Myometrial cell (primary cell): Measurements from ENCODE around the gene BRCA1. TPM values are rescaled to one million over a fixed set of nuclear protein-coding genes. Genes with fewer than 3 reads are reported as not detected.

ENCODE experiments used
- total RNA-seq: library from RNA; depleted of rRNA; stranded (reverse); fragments of >200 nt; gene quantifications from 2 replicates; pipeline ENCODE4 v1.2.3, GENCODE V29; 2015

Gene BRCA1
- total RNA-seq, result 20.2 and 22.5 TPM in 2 replicates

GRCh38 chr17:43125133-43125966 lies at the start of gene BRCA1:
BRCA1 (minus strand) TSS chr17:43125364; CDS start chr17:43124096, 1,268 bp downstream.

GRCh38 chr17:43170766-43171585 lies 45.8 kb upstream of the BRCA1 start, which contains the start of gene NBR1:
NBR1 (plus strand) TSS chr17:43171214; CDS start chr17:43175800, 4,586 bp downstream.

GRCh38 chr17:43024407-43025289 lies 100.5 kb downstream of the BRCA1 start, which contains the start of gene RND2:
RND2 (plus strand) TSS chr17:43025231; CDS start chr17:43025348, 117 bp downstream.

GRCh38 chr17:43021741-43022512 lies 103.2 kb downstream of the BRCA1 start, which contains the start of gene VAT1:
VAT1 (minus strand) TSS chr17:43022385; CDS start chr17:43022322, 63 bp downstream.

GRCh38 chr17:43006639-43007551 lies 118.3 kb downstream of the BRCA1 start, which contains the start of gene IFI35:
IFI35 (plus strand) TSS chr17:43006784; CDS start chr17:43006948, 164 bp downstream.

GRCh38 chr17:42997984-42998938 lies 126.9 kb downstream of the BRCA1 start, which contains the start of gene RPL27:
RPL27 (plus strand) TSS chr17:42998419; CDS start chr17:42998751, 332 bp downstream.

Other genes starting within 250 kb of the BRCA1 start
- not detected in 2 replicates for gene G6PC1, start 224.6 kb downstream of the BRCA1 start, total RNA-seq
- 25.4 and 39.0 TPM in 2 replicates for gene AARSD1, start 160.9 kb downstream of the BRCA1 start, total RNA-seq
- 0.29 and 1.4 TPM in 2 replicates for gene PTGES3L, start 145.3 kb downstream of the BRCA1 start, total RNA-seq
- 6.0 and 8.1 TPM in 2 replicates for gene RUNDC1, start 144.8 kb downstream of the BRCA1 start, total RNA-seq
- gene RPL27, start 126.9 kb downstream of the BRCA1 start, total RNA-seq, result 1,299 and 1,434 TPM in 2 replicates
- 50.7 and 79.6 TPM in 2 replicates for gene IFI35, start 118.6 kb downstream of the BRCA1 start, total RNA-seq
- 161 and 164 TPM in 2 replicates for gene VAT1, start 103.0 kb downstream of the BRCA1 start, total RNA-seq
- 0.71 and 1.2 TPM in 2 replicates for gene RND2, start 100.1 kb downstream of the BRCA1 start, total RNA-seq
- gene NBR1, start 45.9 kb upstream of the BRCA1 start, total RNA-seq, result 68.6 and 87.7 TPM in 2 replicates
- 7.1 and 7.5 TPM in 2 replicates for gene TMEM106A, start 86.5 kb upstream of the BRCA1 start, total RNA-seq
- not detected in 2 replicates for gene CCDC200, start 103.3 kb upstream of the BRCA1 start, total RNA-seq
- not detected in 2 replicates for gene RNU2-1, start 108.6 kb upstream of the BRCA1 start, total RNA-seq